Measurements from ENCODE around the gene GPATCH1.

DNA sequence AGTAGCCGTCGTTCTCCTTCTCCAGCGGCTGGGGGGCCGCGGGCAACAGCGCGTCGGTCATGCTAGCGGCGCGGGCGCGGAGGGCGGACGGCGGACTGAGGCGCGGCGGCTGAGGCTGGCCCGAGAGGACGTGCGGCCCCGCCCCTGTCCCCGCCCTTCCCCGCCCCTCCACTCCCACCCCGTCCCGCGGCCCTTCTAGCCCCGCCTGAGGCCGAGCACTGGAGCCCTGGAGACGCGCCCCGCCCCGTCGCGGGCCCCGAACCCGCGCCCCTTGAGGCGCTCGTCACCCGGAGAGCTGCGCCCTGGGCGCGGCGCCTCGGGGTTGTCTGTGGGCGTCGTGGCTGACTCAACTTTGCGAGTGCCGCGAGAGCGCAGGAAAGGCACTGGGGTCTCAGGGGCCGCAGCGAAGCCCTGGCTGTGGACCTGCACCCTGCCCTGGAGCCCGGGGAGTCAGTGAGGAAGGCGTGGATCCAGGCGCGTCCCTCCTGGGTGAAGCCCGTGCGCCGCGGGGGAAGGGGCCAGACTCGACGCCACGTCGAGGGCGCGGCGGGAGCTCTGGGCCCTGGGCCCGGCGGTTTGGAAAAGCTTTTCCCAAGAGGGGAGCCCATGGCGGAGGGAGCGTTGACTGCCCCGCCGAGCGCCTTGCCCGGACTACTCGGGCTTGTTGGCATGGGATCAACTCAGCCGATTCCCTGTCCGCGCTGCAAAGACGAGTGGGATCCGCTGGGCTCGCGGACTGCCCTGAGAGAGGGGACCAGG lies 16.0 kb upstream of the GPATCH1 start, which contains the start of gene RHPN2:
- no peak for TF ChIP-seq ELF1 (IDR thresholded peaks at IDR 0.05; ENCODE audit: borderline replicate concordance, low read depth)
- TF ChIP-seq, protein P1, sequence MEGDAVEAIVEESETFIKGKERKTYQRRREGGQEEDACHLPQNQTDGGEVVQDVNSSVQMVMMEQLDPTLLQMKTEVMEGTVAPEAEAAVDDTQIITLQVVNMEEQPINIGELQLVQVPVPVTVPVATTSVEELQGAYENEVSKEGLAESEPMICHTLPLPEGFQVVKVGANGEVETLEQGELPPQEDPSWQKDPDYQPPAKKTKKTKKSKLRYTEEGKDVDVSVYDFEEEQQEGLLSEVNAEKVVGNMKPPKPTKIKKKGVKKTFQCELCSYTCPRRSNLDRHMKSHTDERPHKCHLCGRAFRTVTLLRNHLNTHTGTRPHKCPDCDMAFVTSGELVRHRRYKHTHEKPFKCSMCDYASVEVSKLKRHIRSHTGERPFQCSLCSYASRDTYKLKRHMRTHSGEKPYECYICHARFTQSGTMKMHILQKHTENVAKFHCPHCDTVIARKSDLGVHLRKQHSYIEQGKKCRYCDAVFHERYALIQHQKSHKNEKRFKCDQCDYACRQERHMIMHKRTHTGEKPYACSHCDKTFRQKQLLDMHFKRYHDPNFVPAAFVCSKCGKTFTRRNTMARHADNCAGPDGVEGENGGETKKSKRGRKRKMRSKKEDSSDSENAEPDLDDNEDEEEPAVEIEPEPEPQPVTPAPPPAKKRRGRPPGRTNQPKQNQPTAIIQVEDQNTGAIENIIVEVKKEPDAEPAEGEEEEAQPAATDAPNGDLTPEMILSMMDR (IDR thresholded peaks at IDR 0.05 in 2 of 3, conservative IDR thresholded peaks at IDR 0.05 in 1 of 3; ENCODE audit: borderline replicate concordance in 1 of 3, insufficient read depth in 1 of 3, low read depth in 2 of 3, low read length in 2 of 3), result no peak
- TF ChIP-seq POLR2A (IDR thresholded peaks at IDR 0.05; ENCODE audit: borderline replicate concordance, extremely low read depth, insufficient read depth, insufficient read length), result peak; percentile 25
- TF ChIP-seq EZH2 (IDR thresholded peaks at IDR 0.05), result no peak
- TF ChIP-seq EZH2phosphoT487 (IDR thresholded peaks at IDR 0.05; ENCODE audit: borderline replicate concordance), result no peak
- TF ChIP-seq, protein P2, sequence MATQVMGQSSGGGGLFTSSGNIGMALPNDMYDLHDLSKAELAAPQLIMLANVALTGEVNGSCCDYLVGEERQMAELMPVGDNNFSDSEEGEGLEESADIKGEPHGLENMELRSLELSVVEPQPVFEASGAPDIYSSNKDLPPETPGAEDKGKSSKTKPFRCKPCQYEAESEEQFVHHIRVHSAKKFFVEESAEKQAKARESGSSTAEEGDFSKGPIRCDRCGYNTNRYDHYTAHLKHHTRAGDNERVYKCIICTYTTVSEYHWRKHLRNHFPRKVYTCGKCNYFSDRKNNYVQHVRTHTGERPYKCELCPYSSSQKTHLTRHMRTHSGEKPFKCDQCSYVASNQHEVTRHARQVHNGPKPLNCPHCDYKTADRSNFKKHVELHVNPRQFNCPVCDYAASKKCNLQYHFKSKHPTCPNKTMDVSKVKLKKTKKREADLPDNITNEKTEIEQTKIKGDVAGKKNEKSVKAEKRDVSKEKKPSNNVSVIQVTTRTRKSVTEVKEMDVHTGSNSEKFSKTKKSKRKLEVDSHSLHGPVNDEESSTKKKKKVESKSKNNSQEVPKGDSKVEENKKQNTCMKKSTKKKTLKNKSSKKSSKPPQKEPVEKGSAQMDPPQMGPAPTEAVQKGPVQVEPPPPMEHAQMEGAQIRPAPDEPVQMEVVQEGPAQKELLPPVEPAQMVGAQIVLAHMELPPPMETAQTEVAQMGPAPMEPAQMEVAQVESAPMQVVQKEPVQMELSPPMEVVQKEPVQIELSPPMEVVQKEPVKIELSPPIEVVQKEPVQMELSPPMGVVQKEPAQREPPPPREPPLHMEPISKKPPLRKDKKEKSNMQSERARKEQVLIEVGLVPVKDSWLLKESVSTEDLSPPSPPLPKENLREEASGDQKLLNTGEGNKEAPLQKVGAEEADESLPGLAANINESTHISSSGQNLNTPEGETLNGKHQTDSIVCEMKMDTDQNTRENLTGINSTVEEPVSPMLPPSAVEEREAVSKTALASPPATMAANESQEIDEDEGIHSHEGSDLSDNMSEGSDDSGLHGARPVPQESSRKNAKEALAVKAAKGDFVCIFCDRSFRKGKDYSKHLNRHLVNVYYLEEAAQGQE (IDR thresholded peaks at IDR 0.05; ENCODE audit: low read depth), result no peak
- TF ChIP-seq, protein P3, sequence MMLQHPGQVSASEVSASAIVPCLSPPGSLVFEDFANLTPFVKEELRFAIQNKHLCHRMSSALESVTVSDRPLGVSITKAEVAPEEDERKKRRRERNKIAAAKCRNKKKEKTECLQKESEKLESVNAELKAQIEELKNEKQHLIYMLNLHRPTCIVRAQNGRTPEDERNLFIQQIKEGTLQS (IDR thresholded peaks at IDR 0.05), result no peak
